Stimulated activated CD8-positive, alpha-beta memory T cell treated with anti-CD3 and anti-CD28 coated beads, Interleukin-15, amount 100 ng/mL, for 48 hours (primary cell): ENCODE measurements around the gene PTPRU.
"Not testable (repeated sequence)": the region's sequence is repeated elsewhere in the genome, so short reads cannot be mapped to it uniquely, and the experiment has no call there.

Experiments used
- DNase-seq, 2 donors: peaks; one replicate each; pipeline ENCODE4 v3.0.0-alpha.2; 2020; ENCODE audit warnings: low read depth in 2 of 2

PTPRU gene

DNA sequence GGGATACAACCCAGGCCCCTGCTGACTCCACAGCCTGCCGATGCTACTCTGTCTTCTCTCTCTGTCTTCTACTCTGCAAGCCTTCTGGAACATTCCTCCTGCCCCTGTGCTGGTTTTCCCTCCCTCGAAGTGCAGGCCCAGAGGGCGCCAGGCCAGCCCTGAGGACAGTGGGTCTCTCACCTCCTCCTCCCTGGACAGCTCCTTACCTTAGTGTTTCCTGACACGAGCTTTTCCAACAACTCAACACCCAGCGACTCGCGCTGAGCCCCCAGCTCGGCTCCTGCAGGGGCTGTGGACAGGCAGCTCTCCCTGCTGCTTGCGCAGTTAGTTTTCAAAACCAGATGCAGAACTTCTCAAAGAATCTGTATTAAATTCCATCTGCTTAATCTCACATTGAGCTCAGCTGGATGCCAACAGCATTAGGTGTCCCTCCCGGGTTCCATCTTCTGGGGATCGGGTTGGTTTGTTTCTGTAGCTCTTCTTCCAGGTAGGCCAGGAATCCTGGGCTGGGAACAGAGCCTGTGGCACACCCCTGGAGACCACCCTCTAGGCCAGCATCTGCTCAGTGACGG, 54.2 kb downstream of the PTPRU start:
- no peak for DNase-seq

DNA sequence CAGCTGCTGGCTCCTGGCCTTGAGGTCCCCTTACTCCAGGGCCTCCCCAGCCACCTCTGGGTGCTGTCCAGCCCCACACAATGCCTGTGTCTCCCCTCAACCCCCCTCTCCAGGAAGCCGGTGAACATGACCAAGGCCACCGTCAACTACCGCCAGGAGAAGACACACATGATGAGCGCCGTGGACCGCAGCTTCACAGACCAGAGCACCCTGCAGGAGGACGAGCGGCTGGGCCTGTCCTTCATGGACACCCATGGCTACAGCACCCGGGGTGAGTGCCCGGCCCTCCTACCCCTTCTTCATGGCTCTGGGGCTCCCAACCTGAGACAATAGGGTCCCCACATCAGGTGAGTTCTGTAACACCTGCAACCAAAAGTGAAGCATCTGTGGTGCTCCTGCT, 55.4 kb downstream of the PTPRU start:
- no peak for DNase-seq

DNA sequence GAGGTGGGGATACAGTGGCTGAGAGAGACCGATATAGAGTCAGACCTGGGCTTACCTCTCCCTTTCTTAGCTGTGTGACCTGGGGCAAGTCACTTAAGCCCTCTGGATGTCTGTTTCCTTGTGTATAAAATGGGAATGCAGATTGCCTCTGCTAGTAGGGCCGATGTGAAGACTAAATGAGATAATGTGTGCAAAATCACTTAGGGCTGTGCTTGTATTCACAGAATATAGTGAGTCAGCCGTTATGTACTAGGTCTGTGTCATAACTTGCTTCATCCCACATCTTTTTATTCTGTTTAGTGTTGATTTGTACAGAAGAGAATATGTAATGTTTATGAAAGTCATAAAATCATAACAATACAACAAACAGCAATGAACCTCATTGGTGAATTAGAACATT, 56.0 kb downstream of the PTPRU start:
- DNase-seq, result no peak

DNA sequence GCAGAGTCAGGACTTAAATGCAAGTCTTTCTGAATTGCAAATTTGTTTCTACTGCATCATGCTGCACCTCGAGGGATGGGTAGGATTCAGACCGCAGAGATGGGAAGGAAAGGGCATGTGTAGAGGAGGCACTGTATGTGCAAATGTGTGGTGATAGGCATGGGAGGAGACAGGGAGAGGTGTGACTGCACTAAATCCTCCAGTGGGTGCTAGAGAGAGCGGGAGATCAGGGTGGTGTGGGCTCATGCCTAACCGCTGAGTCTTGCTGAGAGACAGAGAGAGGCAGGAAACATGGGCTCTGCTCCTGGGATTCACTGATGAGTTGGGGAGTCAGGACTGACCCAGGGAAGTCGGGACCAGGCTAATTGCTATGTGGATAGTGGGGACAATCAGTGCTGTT, 61.1 kb downstream of the PTPRU start:
- DNase-seq, result no peak

DNA sequence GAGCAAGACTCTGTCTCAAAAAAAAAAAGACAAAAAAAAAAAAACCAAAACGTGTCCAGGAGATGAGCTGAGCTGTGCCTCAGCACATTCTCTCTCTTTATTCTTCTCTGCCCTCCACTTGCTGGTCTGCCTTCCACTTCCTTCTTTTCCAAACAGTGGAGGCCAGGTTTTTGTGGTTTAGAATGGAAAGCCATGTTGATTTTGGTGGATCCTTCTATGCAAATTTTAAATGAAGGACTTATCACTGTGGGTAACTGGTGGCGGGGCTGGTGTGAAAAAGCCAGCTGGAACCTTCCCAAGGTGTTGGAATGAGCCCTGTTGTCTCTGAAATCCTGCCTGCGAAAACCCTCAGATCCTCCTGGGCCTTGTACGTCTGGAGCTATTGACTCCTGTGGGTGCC, 61.9 kb downstream of the PTPRU start:
- no peak for DNase-seq

DNA sequence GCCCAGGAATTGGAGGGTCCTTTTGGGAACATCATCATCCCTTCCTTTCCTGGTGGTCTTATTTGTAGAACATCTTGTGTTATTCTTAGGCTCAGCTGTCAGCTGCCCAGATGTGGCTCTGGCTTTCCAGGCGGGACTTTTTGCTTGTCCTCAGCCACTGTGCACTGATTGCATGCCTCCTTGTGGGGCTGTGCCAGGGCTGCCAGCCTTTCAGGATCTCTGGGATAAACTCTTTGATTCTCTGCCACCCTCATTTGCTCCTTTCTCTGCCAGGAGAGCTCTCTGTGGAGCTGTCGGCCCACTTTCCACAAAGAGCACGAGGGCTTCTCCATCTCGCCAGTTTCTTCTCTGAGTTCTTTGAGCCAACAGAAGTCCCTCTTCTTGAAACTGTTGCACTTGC, 63.1 kb downstream of the PTPRU start:
- no peak for DNase-seq

DNA sequence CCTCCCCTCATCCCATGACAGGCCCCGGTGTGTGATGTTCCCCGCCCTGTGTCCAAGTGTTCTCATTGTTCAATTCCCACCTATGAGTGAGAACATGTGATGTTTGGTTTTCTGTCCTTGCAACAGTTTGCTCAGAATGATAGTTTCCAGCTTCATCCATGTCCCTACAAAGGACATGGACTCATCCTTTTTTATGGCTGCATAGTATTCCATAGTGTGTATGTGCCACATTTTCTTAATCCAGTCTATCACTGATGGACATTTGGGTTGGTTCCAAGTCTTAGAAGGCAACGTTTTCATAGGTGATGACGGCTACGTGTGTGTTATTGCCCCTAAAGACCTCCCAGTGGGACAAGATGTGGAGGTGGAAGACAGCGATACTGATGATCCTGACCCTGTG, 65.4 kb downstream of the PTPRU start:
- not testable (repeated sequence) for DNase-seq

DNA sequence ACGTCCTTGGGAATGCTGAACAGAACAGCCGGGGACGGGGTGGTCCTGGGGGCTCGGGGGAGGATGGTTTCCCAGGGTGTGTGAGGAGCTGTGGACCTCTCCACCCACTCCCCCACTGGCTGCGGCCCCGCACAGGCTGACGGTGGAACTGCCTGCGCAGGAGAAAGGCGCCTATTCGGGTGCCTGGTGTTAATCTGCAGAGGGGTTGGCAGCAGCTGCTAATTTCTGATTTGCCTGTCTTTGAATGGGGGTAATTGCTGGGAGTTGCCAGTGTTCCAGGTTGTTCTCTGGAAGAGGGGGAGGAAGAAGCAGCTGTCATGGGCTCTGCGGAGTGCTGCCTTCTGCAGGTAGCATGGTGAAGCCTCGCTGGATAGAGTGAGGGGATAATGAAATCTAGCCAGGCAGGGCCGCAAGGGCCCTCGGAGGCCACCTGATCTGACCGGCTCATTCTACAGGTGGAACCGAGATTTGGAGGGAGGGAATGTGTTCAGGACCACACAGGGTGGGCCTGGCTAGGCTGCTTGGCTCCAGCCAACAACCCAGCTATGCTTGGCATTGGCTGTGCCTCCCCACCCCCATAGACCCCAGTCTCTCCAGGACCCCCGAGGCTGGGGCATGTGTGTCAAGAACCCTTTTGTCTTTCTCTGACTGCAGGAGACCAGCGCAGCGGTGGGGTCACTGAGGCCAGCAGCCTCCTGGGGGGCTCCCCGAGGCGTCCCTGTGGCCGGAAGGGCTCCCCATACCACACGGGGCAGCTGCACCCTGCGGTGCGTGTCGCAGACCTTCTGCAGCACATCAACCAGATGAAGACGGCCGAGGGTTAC, 67.1 kb downstream of the PTPRU start:
- DNase-seq, result no peak

DNA sequence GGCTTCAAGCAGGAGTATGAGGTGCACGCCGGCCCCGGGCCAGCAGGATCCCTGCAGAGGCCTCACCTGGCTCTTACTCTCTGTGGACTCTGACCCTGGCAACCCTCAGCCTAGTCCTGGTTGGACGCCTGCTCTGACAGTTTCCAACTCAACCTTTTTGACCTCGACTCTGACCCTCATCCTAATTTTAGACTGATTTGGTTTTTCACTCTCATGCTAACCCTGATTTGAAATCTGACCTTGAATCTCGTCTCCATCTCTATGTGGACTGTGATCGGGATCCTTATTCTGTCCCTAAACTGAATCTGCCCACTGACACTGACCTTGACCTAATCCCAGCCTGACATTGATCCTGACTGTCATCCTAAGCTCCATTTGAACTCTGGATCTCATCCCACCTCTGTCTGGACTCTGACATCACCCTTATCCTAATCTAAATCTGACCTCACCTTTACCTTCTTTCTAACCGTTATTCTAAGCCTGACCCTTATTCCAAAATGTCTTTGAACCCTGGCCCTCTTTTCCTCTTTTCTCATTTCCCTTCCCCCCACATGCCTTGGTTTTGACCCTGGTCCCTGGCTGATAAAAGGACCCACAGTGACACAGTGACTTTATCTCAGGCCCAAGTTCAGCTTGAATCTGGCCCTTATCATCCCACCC, 67.8 kb downstream of the PTPRU start:
- DNase-seq, result no peak

DNA sequence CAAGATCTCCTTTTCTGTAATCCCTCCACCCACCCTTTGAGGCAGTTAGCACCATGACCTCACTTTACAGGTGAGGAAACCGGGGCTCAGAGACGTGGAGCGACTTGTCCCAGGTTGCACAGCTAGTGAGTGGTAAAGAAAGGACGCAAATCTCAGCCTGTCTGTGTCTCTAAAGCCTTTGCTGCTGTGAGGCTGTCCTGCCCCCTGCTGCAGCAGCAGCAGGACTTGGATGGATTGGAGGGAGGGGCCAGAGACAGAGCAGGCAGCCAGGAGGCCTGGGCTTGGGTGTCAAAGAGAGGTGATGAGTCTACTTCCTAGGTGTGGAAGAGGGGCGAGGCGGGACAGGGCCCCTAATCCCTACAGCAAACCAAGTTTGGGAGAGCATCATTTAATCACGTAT, 69.6 kb downstream of the PTPRU start:
- DNase-seq, result no peak

DNA sequence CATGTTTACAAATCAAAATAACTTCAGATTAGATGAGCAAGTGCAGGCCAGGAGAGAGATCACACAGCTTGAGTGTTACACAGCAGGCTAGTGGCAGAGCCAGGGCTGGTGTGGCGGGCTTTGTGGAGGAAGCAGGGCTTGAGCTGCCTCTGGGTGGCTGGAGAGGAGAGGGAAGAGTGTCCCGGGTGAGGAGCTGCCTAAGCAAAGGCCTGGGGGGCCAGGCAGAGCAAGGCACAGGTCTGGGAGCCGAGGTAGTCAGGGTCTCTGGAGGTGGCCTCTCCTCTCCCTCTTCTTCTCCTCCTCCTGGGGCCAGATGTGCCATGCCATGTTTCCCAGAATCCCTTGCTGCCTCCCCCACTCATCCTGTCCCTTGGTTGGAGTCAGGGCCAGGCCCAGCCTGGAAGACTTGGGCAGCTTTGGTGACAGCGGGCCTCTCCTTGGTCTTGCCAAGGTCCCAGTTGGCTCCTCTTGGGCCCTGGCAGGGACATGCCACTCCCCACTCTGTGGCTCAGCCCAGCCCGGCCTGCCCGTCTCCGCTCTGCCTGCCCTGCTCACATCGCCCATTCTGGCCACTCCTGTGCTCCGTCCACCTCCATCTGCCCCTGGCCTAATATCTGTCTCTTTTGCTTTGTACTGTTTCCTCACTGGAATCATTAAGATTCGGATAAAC, 70.3 kb downstream of the PTPRU start:
- DNase-seq, result no peak

DNA sequence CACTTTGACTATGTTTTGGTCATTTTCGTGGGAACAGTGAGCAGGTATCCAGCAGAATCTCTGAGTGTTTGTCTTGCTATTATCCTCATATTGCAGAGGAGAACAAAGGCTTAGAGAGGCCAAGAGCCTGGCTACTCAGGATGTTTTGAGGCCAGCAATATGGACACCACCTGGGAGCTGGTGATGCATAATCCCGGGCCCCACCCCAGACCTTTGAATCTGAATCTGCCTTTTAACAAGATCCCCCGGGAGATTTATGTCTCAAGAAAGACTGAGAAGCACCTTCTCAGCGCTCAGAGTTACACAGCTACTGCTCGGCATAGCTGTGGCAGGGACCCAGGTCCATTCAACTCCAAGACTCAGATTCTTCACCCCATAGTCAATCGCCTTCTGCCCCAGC, 72.8 kb downstream of the PTPRU start:
- DNase-seq, result no peak

DNA sequence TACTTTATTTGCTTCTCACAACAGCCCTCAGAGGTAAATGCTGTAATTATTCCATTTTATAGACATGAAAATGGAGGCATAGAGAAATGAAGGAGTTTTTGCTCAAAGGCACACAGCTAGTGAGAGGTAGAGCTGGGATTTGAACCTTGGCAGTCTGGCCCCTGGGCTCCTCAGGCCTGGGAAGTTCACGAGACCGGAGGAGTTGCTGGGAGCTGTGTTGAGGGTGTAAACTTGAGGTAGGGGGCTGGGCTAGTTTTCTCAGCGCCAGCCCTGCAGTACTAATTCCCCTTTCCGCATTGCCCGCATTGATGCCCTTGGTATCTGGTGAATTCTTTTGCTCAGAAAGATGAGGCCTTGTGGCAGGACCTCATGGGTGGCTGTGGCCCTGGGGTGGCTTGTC, 73.3 kb downstream of the PTPRU start:
- no peak for DNase-seq

DNA sequence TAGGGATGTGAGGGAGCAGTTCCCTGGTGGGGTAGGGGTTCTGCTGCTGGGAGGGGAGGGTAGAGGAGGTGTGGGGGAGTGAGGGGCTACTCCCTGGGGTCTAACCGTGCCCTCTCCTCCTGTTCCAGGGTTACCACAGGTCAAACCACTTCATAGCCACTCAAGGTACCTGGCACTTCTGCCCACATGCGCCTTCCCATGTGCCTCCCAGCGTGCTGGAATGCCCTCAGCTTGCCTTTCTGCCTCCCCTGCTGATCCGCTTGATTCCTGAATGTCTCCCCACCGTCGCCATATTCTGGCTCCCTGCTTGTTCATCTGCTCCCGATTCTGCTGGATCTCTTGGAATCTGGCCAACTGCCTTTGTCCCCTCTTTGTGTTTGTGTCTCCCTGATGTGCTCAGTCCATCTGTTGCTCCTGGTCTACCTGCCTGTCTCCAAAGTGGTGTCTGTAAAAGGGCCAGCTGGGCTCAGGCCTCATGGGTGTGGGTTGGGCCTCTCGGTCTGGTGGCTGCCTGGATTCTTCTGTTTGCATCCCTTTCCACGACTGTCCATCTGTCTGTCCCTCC, 74.4 kb downstream of the PTPRU start:
- DNase-seq, result no peak

DNA sequence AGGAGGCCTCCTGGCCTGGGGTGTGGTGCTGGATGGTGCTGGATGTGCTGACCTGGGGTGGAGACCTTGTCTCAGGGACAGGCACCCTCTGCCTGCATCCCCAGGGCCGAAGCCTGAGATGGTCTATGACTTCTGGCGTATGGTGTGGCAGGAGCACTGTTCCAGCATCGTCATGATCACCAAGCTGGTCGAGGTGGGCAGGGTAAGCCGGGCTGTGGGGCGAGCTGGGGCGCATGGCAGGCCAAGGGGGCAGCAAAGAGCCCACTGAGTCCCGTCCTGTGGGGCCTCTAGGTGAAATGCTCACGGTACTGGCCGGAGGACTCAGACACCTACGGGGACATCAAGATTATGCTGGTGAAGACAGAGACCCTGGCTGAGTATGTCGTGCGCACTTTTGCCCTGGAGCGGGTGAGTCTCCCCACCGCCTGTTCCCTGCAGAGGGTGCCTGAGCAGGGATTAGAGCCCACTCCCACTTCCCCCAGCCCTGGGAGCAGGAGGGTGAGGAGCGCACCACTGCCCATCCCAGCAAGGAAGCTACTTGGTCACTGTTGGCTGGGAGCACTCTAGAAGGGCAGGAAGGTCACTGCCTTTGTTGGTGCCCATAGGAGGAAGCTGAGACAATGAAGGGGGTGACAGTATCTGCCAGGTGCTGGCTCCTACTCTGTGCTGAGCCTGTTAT, 75.2 kb downstream of the PTPRU start:
- no peak for DNase-seq

DNA sequence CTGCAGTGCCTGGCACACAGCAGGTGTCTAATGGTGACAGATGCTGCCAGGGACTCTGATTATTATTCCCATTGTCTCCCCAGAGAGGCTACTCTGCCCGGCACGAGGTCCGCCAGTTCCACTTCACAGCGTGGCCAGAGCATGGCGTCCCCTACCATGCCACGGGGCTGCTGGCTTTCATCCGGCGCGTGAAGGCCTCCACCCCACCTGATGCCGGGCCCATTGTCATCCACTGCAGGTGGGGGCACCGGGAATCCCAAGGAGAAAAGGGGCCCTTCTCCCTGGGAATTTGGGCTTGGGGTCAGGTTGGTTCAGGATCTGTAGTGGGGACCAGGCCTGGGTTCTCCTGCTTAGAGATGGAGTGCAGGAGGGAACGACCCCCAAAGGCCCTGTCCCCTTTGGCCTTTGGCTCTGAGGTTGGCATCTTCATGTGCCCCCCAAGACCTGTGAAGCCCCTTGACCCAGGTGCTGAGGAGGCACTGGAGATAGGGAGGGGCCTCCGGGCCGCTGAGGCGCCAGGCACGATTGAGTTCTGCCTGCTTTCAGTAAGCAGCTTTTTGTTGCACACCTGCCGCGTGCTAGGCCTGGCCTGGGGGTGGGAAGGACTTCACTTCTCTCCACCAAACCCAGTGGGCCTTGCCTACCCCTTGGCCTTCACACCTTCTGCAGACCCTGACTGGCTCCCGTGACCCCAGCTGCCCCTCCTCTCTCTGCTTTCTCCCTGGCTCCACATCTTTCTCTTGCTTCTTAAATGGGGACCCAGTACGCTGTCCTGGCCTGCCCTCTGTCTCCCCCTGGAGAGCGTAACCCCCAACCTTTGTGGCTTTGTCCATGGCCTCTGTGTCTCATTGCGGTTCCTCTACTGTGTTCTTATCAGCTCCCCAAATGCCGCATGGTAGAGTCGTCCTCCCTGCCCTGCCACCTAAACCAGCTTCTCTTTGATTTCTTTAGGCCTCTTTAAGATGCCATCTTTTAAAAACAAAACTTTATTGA, 76.4 kb downstream of the PTPRU start:
- no peak for DNase-seq

DNA sequence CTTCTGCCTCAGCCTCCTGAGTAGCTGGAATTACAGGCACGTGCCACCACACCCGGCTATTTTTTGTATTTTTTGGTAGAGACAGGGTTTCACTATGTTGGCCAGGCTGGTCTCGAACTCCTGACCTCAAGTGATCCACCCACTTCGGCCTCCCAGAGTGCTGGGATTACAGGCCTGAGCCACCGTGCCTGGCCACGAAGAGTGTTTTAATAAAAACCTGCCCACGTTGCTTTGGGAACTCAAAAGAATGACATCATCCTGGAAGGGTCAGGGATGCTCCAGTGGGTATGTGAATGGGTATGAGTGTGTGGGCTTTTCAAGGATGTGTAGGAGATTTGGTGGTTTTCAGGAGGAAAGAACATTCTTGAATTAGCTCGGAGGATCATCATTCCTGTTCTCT, 78.4 kb downstream of the PTPRU start:
- not testable (repeated sequence) for DNase-seq

DNA sequence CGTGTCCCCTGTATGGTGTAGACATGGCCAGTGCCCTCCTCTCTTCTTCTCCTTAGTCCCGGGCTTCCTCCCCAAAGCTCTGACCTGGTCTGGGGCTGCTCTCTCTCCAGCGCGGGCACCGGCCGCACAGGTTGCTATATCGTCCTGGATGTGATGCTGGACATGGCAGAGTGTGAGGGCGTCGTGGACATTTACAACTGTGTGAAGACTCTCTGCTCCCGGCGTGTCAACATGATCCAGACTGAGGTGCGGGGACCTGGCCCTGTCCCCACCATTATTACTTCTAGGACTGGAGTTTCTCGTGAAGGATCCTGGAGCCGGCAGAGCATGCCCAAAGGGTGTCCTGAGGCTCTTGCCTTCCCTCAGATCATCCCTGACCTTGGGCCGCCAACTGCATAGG, 78.9 kb downstream of the PTPRU start:
- no peak for DNase-seq

DNA sequence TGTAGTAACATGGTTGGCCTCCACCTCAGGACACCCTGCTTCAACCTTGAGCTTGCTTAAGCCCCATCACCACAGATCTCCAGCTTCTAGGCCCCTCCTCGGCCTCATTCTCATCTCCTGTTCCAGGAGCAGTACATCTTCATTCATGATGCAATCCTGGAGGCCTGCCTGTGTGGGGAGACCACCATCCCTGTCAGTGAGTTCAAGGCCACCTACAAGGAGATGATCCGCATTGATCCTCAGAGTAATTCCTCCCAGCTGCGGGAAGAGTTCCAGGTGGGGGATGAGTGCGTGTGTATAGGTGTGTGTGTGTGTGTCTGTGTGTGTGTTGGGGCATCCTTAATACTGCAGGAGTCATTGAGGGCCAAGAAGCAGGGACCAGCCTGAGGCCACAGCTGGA, 79.6 kb downstream of the PTPRU start:
- DNase-seq, result no peak

DNA sequence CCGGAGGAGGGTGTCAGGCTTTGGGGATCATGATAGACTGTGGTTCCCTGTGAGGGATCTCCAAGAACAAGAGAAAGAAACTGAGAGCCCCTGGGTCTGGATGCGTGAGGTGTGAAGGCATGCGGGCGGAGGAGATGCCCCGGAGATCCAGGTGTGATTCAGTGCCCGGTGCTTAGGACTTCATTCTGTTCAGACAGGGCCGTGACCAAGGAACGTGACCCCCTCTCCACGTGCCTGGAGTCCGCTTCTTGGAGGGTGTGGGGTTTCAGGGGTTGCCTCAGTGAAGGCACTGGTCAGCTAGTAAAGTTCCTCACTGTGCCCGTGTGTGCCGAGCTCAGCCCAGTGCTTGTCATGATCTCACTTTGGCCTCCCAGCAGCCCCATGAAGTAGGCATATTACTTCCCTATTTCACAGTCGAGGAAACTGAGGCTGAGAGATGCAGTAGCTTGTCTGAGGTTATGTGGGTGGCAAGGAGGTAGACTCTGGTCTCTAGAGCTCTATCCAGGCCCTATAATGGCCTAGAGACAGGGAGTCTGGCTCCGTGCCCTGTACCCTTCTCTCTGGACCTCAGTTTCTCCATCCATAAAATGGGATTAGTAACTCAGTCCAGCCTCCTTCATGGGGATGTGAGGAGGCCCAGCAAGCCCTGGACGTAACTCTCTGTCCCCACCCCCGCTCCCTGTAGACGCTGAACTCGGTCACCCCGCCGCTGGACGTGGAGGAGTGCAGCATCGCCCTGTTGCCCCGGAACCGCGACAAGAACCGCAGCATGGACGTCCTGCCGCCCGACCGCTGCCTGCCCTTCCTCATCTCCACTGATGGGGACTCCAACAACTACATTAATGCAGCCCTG, 81.0 kb downstream of the PTPRU start:
- DNase-seq, result no peak
